Stimulated activated CD4-positive, alpha-beta T cell treated with anti-CD3 and anti-CD28 coated beads, Interleukin-12 subunit alpha, Interleukin-12 subunit beta, amount 100 ng/mL, for 24 hours (primary cell): ENCODE measurements around the gene PTPRJ.

Source experiments
- DNase-seq, 2 experiments: peaks; one replicate each; pipeline ENCODE4 v3.0.0-alpha.2; 2020; ENCODE audit warnings: low read depth in 2 of 2

PTPRJ gene

DNA sequence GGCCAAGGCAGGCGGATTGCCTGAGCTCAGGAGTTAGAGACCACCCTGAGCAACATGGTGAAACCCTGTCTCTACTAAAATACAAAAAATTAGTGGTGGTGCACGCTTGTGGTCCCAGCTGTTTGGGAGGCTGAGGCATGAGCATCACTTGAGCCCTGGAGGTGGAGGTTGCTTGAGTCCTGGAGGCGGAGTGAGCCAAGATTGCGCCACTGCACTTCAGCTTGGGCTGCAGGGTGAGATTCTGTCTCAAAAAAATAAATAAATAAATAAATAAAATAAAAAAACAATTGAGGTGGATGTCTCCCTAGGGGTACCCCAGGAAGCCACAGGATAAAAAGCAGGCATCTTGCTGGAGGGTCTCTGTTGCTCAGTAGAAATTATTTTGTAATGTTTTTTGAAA, 14.1 kb downstream of the PTPRJ start:
- DNase-seq, result no peak

- DNase-seq, result no peak
Observed at GRCh38 chr11:47995360-47995769, 15.0 kb downstream of the PTPRJ start.

DNA sequence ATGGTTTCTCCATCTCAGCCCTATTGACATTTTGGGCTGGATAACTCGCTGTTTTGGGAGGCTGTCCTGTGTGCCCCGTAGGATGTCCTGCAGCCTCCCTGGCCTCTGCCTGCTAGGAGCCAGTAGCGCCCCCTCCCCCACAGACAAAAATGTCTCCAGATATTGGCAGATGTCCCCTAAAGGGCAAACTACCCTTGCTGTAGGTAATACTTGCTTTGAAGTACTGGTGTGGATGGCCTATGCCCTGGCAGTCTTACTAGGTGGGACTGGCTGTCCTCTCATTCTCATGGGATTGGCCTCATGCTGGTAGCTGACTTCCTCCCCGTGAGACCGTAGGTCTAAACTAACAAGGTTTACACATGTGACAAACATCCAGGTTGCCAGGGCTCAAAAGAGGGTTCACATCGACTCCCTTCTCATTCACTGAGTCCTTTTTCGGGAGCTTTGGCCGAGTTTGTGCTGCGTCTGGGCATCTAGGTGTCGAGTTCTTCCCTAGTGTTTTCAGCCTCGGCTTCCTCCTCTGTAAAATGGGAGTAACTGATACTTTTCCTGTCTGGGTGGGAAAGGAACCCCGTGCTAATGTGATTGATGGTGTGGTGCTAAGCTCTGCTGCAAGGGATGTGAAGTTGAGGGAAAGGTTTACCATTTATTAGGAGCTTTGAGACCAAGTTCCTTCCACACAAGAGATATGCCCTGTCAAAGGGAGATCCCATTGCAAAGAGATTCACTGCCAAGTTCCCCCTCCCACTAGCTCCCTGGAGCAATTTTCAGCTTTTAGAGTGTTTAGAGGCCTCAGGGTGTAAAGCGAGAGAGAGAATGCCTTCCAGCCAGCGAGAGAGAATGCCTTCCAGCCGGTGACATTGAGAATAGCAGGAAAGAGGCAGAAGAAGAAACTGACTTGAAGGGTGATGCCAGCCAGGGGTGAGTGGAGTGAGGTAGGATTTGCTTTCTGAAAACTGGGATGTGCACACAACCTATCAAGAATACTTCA, 17.0 kb downstream of the PTPRJ start:
- DNase-seq, result no peak

GRCh38 chr11:47998345-47998732, 18.0 kb downstream of the PTPRJ start:
- no peak for DNase-seq

DNA sequence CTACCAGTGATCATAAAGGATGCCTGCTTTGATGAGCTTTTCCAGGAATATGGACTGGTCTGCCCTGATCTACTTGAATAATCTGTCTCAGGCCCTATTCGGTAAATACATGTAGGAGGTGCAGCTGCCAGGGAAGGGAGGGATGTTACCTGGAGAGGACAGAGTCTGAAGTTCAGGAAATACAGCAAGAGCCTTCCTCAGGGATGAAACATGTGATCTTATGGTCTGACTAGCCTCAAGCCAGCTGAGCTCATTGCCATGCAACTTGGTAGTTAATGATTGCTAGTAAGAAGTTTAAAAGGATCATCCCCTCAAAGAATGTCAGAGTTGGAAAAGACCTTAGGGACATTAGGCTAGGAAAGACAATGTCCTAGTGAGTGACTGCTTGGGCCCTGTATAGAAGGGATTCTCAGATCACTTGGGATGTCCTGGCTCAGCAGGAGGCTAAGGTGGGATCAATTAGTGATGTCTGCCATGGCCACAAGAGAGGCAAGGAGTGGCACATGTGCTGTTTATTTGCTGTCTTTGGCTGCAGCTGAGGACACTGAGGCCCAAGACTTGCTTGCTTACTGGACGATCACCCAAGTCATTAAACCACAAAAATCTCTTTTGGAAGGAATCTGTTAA, 18.5 kb downstream of the PTPRJ start:
- no peak for DNase-seq

GRCh38 chr11:48000432-48000831, 20.1 kb downstream of the PTPRJ start:
- no peak for DNase-seq

GRCh38 chr11:48001438-48002021, 21.2 kb downstream of the PTPRJ start:
- peak in 1 of 2 experiments; percentile 55 for DNase-seq

- DNase-seq, result no peak
Observed at GRCh38 chr11:48002561-48002960, 22.2 kb downstream of the PTPRJ start.

DNA sequence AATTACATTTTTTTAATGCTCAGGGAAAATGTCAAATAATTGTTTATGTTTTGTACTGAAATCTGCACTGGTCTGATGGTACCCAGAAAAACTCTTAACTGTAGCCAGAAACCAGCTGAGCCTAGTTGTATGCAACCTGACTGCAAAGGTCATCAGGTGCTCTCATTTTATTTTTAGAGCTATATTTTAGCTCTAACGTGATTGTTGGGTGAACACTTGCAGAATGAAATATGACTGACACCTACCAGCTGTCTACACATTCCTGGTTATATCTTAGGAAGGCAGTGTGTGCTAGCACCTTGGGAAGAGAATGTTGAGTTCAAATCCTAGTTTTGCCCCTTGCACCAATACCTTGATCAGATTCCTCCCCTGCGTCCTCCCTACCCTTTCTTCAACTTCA, 23.6 kb downstream of the PTPRJ start:
- DNase-seq, result no peak

DNA sequence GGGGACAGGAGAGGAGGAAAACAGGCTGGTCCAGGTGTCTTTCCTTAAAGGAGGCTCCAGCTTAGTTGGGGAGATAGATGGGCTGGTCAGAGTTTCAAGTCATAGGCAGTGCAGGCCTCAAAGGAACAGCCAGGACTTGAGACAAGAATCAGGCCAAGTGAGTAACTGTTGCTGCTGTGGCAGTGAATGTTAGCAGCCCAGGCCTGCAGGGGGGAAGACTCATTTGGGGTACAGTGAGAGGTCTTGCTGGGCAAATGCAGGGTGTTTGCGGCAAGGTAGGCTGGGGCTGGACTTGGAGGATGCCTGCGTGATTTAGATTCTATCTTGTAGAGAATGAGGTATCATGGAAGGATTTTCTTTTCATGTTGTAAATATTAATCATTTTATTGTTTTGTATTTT, 24.1 kb downstream of the PTPRJ start:
- no peak for DNase-seq

DNA sequence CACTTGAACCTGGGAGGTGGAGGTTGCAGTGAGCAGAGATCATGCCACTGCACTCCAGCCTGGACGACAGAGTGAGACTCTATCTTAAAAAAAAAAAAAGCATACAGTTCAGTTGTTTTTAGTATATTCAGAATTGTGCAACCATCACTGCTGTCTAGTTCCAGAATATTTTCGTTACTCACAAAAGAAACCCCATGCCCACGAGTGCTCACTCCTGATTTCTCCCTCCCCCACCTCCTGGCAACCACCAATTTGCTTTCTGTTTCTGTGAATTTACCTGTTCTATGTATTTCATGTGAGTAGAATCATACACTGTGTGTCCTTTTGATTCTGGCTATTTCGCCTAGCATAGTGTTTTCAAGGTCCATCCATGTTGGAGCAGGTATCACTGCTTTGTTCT, 24.8 kb downstream of the PTPRJ start:
- no peak for DNase-seq

GRCh38 chr11:48005831-48006270, 25.5 kb downstream of the PTPRJ start:
- DNase-seq, result no peak

GRCh38 chr11:48006301-48006992, 26.1 kb downstream of the PTPRJ start:
- DNase-seq, result no peak

- DNase-seq, result no peak
Observed at GRCh38 chr11:48007677-48008076, 27.3 kb downstream of the PTPRJ start.

GRCh38 chr11:48008951-48009270, 28.6 kb downstream of the PTPRJ start:
- DNase-seq, result peak; percentile 61 to 62

GRCh38 chr11:48011102-48011797, 30.9 kb downstream of the PTPRJ start:
- no peak for DNase-seq

GRCh38 chr11:48011798-48012391, 31.5 kb downstream of the PTPRJ start:
- no peak for DNase-seq

DNA sequence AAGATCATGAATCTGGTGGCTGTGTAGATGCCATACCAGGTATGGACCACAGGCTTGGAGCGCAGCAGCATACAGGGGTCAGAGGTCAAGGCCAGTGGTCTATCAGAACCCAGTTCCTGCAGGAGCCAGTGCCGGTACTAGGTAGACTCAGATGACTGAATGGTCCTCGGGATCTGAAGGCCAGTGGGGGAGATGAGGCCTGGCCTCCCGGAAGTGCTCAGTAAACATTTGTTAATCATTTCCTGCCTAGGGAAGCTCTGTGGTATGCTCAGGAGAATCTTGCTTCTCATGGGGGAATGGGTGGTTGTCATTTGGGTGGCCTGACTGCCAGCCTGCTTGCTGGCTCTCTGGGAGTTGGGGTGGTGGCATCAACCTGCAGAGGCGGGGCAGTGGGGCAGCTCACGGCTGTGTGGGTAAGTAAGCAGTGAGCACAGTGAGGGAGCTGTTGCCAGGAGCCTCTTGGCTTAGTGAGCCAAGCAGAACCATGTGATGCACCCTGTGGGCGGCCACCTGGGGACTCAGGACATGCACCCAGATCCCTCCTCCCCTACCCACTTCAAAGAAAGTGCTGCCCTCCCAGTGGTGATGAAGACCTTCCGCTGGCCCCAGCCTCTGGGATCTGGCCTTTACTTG, 33.0 kb downstream of the PTPRJ start:
- DNase-seq, result no peak

GRCh38 chr11:48014917-48015316, 34.6 kb downstream of the PTPRJ start:
- no peak for DNase-seq

- DNase-seq, result no peak
Observed at GRCh38 chr11:48017105-48017830, 36.9 kb downstream of the PTPRJ start.
